Fibroblast of mammary gland (primary cell): Measurements from ENCODE around the gene OR13A1.
"Not testable (repeated sequence)": the region's sequence is repeated elsewhere in the genome, so short reads cannot be mapped to it uniquely, and the experiment has no call there.

Experiments used
- DNase-seq: peaks from one replicate; pipeline ENCODE4 v3.0.0-alpha.2; 2010; ENCODE audit warnings: low read depth
- H3K4me3 ChIP-seq: 2 replicates; pipeline ENCODE4 v1.5.1; 2011; ENCODE audit warnings: low read depth, mild to moderate bottlenecking, low read length, moderate library complexity; ENCODE audit not compliant: control insufficient read depth
- CTCF ChIP-seq: conservative IDR thresholded peaks from 2 replicates; pipeline ENCODE4 v1.5.1; 2011; ENCODE audit warnings: low read depth, low read length, inconsistent platforms; ENCODE audit not compliant: control insufficient read depth, insufficient read depth

OR13A1 gene

GRCh38 chr10:45294681-45295080, 20.7 kb downstream of the OR13A1 start:
- TF ChIP-seq CTCF = no peak
- no peak overlapping the region for H3K4me3 ChIP-seq
- DNase-seq = no peak

GRCh38 chr10:45286980-45287379, 28.4 kb downstream of the OR13A1 start:
- no peak for TF ChIP-seq CTCF
- no peak for DNase-seq
- no peak overlapping the region for H3K4me3 ChIP-seq

- no peak for TF ChIP-seq CTCF
- H3K4me3 ChIP-seq = no peak overlapping the region
- no peak for DNase-seq
These were observed 33.3 kb downstream of the OR13A1 start for GRCh38 chr10:45282061-45282460.

- TF ChIP-seq CTCF = no peak
- DNase-seq = no peak
- no peak overlapping the region for H3K4me3 ChIP-seq
These were observed 35.2 kb downstream of the OR13A1 start for GRCh38 chr10:45280113-45280760.

- no peak for DNase-seq
- no peak for TF ChIP-seq CTCF
- H3K4me3 ChIP-seq = no peak overlapping the region
These were observed 35.7 kb downstream of the OR13A1 start for GRCh38 chr10:45279682-45280081.

GRCh38 chr10:45278860-45279498, 36.4 kb downstream of the OR13A1 start:
- no peak for TF ChIP-seq CTCF
- no peak for DNase-seq

GRCh38 chr10:45276146-45276545, 39.3 kb downstream of the OR13A1 start:
- H3K4me3 ChIP-seq, DNase-seq: not testable (repeated sequence)

More at GRCh38 chr10:45278860-45279498, 36.4 kb downstream of the OR13A1 start:
- no peak overlapping the region for H3K4me3 ChIP-seq
